Measurements from ENCODE around the gene OR5K3. TPM values are rescaled to one million over a fixed set of nuclear protein-coding genes. Genes with fewer than 3 reads are reported as not detected.
"Not testable (repeated sequence)": the region's sequence is repeated elsewhere in the genome, so short reads cannot be mapped to it uniquely, and the experiment has no call there.

The OR5K3 gene
- total RNA-seq, 1 donor from 2014 or later: not detected

DNA sequence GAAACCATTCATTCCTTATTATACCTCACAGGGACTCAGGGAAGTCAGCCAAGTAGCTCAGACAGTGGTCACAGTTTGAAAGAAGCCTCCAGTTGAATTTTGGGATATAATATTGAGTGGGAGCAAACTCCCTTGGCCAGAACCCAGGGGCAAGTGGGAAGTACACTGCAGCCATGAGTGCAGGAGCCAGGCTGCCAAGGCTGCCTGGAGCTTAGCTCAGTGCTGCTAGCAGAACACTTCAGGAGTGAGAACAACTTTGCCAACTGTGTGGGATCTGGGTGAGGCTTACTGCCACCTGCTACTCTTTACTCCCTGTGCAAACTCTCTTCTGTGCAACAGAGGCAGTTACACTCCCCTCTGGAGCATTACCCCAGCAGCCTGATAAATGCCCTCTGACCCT is 4.6 kb downstream of the OR5K3 start:
- H3K27me3 Mint-ChIP-seq (ENCODE audit: insufficient read depth, low read depth): peaks cover 9% of the 10 kb centered on the region
- no peaks in the 10 kb centered on the region for H3K36me3 ChIP-seq
- no peak for TF ChIP-seq EZH2phosphoT487 (IDR thresholded peaks at IDR 0.05)
- TF ChIP-seq, protein P1, sequence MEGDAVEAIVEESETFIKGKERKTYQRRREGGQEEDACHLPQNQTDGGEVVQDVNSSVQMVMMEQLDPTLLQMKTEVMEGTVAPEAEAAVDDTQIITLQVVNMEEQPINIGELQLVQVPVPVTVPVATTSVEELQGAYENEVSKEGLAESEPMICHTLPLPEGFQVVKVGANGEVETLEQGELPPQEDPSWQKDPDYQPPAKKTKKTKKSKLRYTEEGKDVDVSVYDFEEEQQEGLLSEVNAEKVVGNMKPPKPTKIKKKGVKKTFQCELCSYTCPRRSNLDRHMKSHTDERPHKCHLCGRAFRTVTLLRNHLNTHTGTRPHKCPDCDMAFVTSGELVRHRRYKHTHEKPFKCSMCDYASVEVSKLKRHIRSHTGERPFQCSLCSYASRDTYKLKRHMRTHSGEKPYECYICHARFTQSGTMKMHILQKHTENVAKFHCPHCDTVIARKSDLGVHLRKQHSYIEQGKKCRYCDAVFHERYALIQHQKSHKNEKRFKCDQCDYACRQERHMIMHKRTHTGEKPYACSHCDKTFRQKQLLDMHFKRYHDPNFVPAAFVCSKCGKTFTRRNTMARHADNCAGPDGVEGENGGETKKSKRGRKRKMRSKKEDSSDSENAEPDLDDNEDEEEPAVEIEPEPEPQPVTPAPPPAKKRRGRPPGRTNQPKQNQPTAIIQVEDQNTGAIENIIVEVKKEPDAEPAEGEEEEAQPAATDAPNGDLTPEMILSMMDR (IDR thresholded peaks at IDR 0.05): no peak
- TF ChIP-seq EZH2 (IDR thresholded peaks at IDR 0.05): no peak

DNA sequence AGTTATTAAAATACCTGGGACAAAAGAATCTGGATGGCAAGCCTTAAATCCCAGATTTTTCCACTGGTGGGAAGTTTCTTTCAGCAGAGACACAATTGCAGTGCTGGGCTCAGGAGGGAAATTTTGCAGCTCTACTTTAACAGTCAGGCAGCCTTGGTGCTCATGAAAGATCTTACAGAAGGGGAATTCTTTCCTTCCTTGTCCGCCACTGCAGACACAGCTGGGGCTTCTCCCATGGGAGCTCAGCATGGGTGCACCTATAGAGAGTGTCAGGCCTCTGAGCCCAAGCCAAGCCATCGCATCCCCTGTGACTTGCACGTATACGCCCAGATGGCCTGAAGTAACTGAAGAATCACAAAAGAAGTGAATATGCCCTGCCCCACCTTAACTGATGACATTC is 6.0 kb downstream of the OR5K3 start:
- H3K9me3 ChIP-seq (ENCODE audit: low read depth); H3K36me3 ChIP-seq; H3K27ac ChIP-seq; H3K4me3 Mint-ChIP-seq; H3K36me3 Mint-ChIP-seq; H3K27ac Mint-ChIP-seq; H3K27me3 Mint-ChIP-seq (ENCODE audit: insufficient read depth, low read depth); H3K4me1 Mint-ChIP-seq; H3F3A ChIP-seq (ENCODE audit: low read depth); H3K4me1 ChIP-seq; DNase-seq (ENCODE audit: low spot score); H2AFZ ChIP-seq (replicated peaks); H3K9ac ChIP-seq; H3K4me3 ChIP-seq; H3K27me3 ChIP-seq; H4K20me1 ChIP-seq (ENCODE audit: low read depth); H3K4me2 ChIP-seq; H3K79me2 ChIP-seq (ENCODE audit: low read depth); H3K9me3 Mint-ChIP-seq: not testable (repeated sequence)

More for the DNA sequence above, 4.6 kb downstream of the OR5K3 start:
- Histone ChIP-seq H3K4me2 (no peak overlapping the region), H3K27ac (no peak overlapping the region), H3K79me2 (ENCODE audit: low read depth) (no peaks in the 10 kb centered on the region), H3K4me3 (no peak overlapping the region), H3K4me1 (no peaks in the 10 kb centered on the region), H3F3A (ENCODE audit: low read depth) (no peaks in the 10 kb centered on the region), H2AFZ (replicated peaks) (no peak overlapping the region), H3K9me3 (ENCODE audit: low read depth) (no peaks in the 10 kb centered on the region), H3K9ac (no peak overlapping the region), H4K20me1 (ENCODE audit: low read depth) (no peaks in the 10 kb centered on the region), H3K27me3 (no peaks in the 10 kb centered on the region)
- Mint-ChIP-seq H3K27ac (no peak overlapping the region), H3K4me1 (no peaks in the 10 kb centered on the region), H3K4me3 (no peak overlapping the region), H3K36me3 (no peaks in the 10 kb centered on the region), H3K9me3 (peaks cover 6% of the 10 kb centered on the region)
- DNase-seq (ENCODE audit: low spot score): no peak

DNA sequence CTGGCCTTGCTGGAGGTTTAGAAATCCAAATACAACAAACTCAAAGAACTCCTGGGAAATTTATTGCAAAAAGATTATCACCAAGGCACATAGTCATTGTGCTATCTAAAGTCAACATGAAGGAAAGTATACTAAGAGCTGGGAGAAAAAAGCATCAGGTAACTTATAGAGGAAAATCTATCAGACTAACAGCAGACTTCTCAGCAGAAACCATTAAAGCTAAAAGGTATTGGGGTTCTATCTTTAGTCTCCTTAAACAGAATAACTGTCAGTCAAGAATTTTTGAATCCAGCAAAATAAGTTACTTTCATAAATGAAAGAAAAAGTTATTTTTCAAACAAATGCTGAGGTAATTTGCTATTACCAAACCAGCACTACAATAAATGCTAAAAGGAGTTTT is 8.0 kb downstream of the OR5K3 start:
- Histone ChIP-seq H3K4me3 (no peak overlapping the region), H3K4me2 (no peak overlapping the region), H3K27ac (no peak overlapping the region), H3F3A (ENCODE audit: low read depth) (no peaks in the 10 kb centered on the region), H3K9ac (no peak overlapping the region), H4K20me1 (ENCODE audit: low read depth) (no peaks in the 10 kb centered on the region), H3K27me3 (no peaks in the 10 kb centered on the region), H3K9me3 (ENCODE audit: low read depth) (no peaks in the 10 kb centered on the region), H3K36me3 (no peaks in the 10 kb centered on the region), H3K4me1 (no peaks in the 10 kb centered on the region), H2AFZ (replicated peaks) (no peak overlapping the region), H3K79me2 (ENCODE audit: low read depth) (no peaks in the 10 kb centered on the region)
- no peaks in the 10 kb centered on the region for H3K4me1 Mint-ChIP-seq
- no peak overlapping the region for H3K4me3 Mint-ChIP-seq
- TF ChIP-seq EZH2phosphoT487 (IDR thresholded peaks at IDR 0.05): no peak
- no peak for TF ChIP-seq EZH2 (IDR thresholded peaks at IDR 0.05)
- TF ChIP-seq, protein P1 (IDR thresholded peaks at IDR 0.05): no peak
- H3K27ac Mint-ChIP-seq: no peak overlapping the region
- H3K36me3 Mint-ChIP-seq: no peaks in the 10 kb centered on the region
- H3K27me3 Mint-ChIP-seq (ENCODE audit: insufficient read depth, low read depth): peaks cover 6% of the 10 kb centered on the region
- DNase-seq (ENCODE audit: low spot score): no peak
- H3K9me3 Mint-ChIP-seq: peaks cover 6% of the 10 kb centered on the region

DNA sequence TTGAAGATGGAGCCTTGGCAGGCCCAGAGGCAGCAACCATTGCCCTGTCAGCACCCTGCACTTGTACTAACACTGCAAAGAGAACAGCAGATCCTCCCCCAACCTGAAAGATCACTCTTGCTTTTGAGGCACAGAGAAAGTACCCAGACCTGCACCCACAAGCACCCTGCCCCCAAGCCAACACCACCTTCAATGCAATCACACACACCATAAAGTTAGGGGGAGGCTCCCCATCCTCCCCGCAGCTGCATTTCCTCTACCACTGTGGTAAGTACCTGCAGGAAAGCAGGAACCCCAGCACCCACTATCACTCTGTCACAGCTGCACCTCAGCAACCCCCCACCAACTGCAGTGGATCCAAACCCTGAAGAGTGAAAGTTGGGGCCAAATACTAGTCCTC is 12.0 kb downstream of the OR5K3 start:
- H3K27me3 ChIP-seq: no peaks in the 10 kb centered on the region
- no peaks in the 10 kb centered on the region for H3K79me2 ChIP-seq (ENCODE audit: low read depth)
- H3K36me3 Mint-ChIP-seq: no peaks in the 10 kb centered on the region
- no peaks in the 10 kb centered on the region for H3K4me1 ChIP-seq
- H3K4me1 Mint-ChIP-seq: no peaks in the 10 kb centered on the region
- no peak overlapping the region for H3K4me3 Mint-ChIP-seq
- no peak overlapping the region for H3K4me2 ChIP-seq
- H3K9ac ChIP-seq: no peak overlapping the region
- no peaks in the 10 kb centered on the region for H3K36me3 ChIP-seq
- DNase-seq (ENCODE audit: low spot score): no peak
- no peaks in the 10 kb centered on the region for H3K27me3 Mint-ChIP-seq (ENCODE audit: insufficient read depth, low read depth)
- H3F3A ChIP-seq (ENCODE audit: low read depth): no peaks in the 10 kb centered on the region
- H3K9me3 ChIP-seq (ENCODE audit: low read depth): no peaks in the 10 kb centered on the region
- no peak for TF ChIP-seq EZH2 (IDR thresholded peaks at IDR 0.05)
- TF ChIP-seq, protein P1 (IDR thresholded peaks at IDR 0.05): no peak
- TF ChIP-seq EZH2phosphoT487 (IDR thresholded peaks at IDR 0.05): no peak
- no peak overlapping the region for H3K4me3 ChIP-seq
- no peaks in the 10 kb centered on the region for H4K20me1 ChIP-seq (ENCODE audit: low read depth)
- H3K9me3 Mint-ChIP-seq: peaks cover 14% of the 10 kb centered on the region
- H3K27ac Mint-ChIP-seq: no peak overlapping the region
- H3K27ac ChIP-seq: no peak overlapping the region
- H2AFZ ChIP-seq (replicated peaks): no peak overlapping the region
